HCT116 (cell line): Measurements from ENCODE around the gene SGIP1.

ENCODE experiments used
- YY1 ChIP-seq: IDR thresholded peaks from 2 replicates; pipeline ENCODE4 v1.6.1; 2011; ENCODE audit warnings: low read length, low read depth, moderate library complexity, mild to moderate bottlenecking; ENCODE audit not compliant: insufficient replicate concordance; ENCODE audit errors: extremely low read depth
- ZNF274 ChIP-seq: fragments of 200-500 bp; sonication (Bioruptor generic); IDR thresholded peaks from 2 replicates; pipeline ENCODE4 v1.6.1; 2014; ENCODE audit warnings: mild to moderate bottlenecking, low read depth, low read length, inconsistent platforms

- TF ChIP-seq ZNF274 (no peak), YY1 (no peak)
Observed at GRCh38 chr1:66589326-66589725, 55.4 kb downstream of the SGIP1 start.
